ENCODE data around the gene PRKCZ.

PRKCZ gene

GRCh38 chr1:2163205-2163604, 113.0 kb downstream of the PRKCZ start:
- no peak for DNase-seq

GRCh38 chr1:2165646-2166045, 115.4 kb downstream of the PRKCZ start:
- DNase-seq = no peak

- no peak for DNase-seq
Measured at GRCh38 chr1:2166254-2166653, 116.0 kb downstream of the PRKCZ start.

GRCh38 chr1:2166695-2167094, 116.5 kb downstream of the PRKCZ start:
- DNase-seq = no peak

GRCh38 chr1:2168090-2168489, 117.9 kb downstream of the PRKCZ start:
- no peak for DNase-seq

GRCh38 chr1:2168535-2168934, 118.3 kb downstream of the PRKCZ start:
- no peak for DNase-seq

- DNase-seq = no peak
Measured at GRCh38 chr1:2169200-2169836, 119.1 kb downstream of the PRKCZ start.

- no peak for DNase-seq
Measured at GRCh38 chr1:2170211-2170610, 120.0 kb downstream of the PRKCZ start.

GRCh38 chr1:2172012-2172411, 121.8 kb downstream of the PRKCZ start:
- DNase-seq = no peak

GRCh38 chr1:2172551-2173146, 122.4 kb downstream of the PRKCZ start:
- DNase-seq = no peak

GRCh38 chr1:2173546-2174347, 123.5 kb downstream of the PRKCZ start:
- DNase-seq = no peak

- peak; percentile 82 for DNase-seq
Measured at GRCh38 chr1:2174348-2175054, 124.3 kb downstream of the PRKCZ start.

GRCh38 chr1:2175055-2175414, 124.8 kb downstream of the PRKCZ start:
- DNase-seq = no peak

- DNase-seq = no peak
Measured at GRCh38 chr1:2175681-2176454, 125.7 kb downstream of the PRKCZ start.

- DNase-seq = no peak
Measured at GRCh38 chr1:2176615-2177014, 126.4 kb downstream of the PRKCZ start.

- DNase-seq = no peak
Measured at GRCh38 chr1:2177541-2177940, 127.3 kb downstream of the PRKCZ start.

GRCh38 chr1:2177946-2178538, 127.8 kb downstream of the PRKCZ start:
- no peak for DNase-seq

- no peak for DNase-seq
Measured at GRCh38 chr1:2178875-2179274, 128.7 kb downstream of the PRKCZ start.

- peak; percentile 37 for DNase-seq
Measured at GRCh38 chr1:2179283-2180013, 129.2 kb downstream of the PRKCZ start.

GRCh38 chr1:2180297-2181245, 130.4 kb downstream of the PRKCZ start:
- DNase-seq = no peak
